Measurements from ENCODE around the gene RTN4R.
"Not testable (repeated sequence)": the region's sequence is repeated elsewhere in the genome, so short reads cannot be mapped to it uniquely, and the experiment has no call there.

Gene RTN4R

GRCh38 chr22:20286784-20287423, 18.8 kb upstream of the RTN4R start:
- not testable (repeated sequence) for DNase-seq (ENCODE audit: low spot score)

DNA sequence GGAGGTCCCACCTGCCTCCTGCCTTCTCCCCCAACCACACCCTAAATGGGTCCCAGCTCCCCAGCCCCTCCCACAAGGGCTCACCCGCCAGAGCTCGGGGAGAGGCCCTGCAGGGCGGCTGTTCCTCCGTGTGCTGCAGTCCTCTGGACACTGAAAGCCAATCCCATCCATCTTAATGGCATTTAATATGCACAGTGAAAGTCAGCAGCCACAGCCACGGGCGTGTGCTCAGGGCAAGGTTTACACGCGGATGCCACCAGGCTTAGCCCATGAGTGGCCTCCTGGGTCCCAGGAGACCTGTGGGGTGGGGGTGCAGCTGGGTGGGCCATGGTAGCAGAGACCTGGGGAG, 18.2 kb upstream of the RTN4R start:
- not testable (repeated sequence) for DNase-seq (ENCODE audit: low spot score)

- DNase-seq (ENCODE audit: low spot score), result peak; percentile 73
Observed at GRCh38 chr22:20285473-20286311, 17.6 kb upstream of the RTN4R start.

- no peak for DNase-seq (ENCODE audit: low spot score)
Observed at GRCh38 chr22:20284471-20285086, 16.5 kb upstream of the RTN4R start.

GRCh38 chr22:20283674-20284066, 15.6 kb upstream of the RTN4R start:
- DNase-seq (ENCODE audit: low spot score), result no peak

DNA sequence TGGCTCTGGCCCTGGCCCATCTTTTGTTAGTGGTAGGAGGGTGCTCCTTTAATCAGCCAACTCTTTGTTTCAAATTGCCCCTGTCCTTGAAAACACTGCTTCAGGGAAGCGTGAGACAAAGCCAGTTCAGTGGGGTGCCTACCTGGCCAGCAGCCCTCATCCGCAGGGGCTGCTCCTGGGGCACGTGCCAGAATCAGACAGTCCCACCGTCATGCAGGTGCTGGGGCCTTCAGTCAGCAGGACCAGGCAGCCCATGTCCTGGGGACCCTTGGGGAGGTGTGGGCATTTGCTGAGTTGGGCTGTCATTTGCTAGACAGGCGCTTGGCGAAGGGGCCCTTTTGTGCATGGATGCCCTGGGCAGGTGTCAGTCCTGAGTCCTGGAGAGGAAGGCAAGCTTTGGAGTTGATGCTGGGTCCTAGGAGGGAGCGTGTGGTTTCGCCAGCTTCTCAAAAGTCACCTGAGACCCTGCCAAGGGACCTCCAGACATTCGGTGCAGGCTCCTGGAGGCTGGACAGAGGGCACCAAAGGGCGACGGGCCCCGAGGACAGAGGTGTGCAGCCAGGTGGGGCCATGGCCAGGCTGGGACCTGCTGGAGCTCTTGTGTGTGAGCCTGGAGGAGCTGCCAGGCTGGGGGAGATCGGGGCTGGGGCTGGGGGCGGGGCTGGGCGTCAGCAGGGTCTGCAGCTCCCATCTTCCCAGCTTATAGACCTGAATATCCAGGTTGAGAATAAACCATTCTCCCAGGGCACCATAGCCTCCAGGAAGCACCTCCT, 15.0 kb upstream of the RTN4R start:
- DNase-seq (ENCODE audit: low spot score), result no peak

DNA sequence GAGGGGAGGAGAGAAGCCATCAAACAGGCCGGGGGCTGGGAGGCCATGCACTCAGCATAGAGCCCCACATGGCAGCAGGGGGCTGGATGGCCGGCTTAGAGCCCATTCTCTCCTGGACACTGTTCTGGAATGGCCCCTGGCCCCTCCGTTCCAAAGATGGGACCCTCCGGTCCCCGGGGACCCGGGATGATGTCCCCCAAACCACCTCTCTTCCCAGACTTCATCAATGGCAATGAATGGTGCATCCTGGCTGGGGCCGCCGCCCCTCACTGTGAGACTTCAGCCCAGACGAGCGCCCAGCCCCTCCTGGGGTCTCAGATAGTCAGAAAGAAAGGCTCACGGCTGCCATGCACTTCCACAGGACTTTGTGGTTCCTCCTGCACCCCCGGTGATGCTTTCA, 13.8 kb upstream of the RTN4R start:
- no peak for DNase-seq (ENCODE audit: low spot score)

DNA sequence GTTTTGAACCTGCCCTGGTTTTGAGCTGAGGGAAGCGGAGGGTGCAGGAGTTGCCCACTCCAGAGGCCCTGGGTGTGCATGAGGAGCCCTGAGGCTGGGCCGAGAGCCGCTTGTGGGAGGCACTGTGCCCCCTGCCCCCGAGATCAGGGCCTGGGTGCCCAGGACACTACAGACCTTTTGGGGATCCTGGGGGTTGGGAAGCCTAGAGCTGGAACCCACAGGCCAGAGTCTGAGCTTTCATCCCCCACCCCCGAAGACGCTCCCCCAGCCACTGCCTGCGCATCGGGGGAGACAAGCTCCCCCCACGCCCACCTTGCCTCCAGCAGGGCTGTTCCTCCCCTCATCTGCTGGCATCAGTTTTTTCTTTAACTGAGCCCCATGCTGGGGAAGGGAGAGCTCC, 13.4 kb upstream of the RTN4R start:
- DNase-seq (ENCODE audit: low spot score), result not testable (repeated sequence)

DNA sequence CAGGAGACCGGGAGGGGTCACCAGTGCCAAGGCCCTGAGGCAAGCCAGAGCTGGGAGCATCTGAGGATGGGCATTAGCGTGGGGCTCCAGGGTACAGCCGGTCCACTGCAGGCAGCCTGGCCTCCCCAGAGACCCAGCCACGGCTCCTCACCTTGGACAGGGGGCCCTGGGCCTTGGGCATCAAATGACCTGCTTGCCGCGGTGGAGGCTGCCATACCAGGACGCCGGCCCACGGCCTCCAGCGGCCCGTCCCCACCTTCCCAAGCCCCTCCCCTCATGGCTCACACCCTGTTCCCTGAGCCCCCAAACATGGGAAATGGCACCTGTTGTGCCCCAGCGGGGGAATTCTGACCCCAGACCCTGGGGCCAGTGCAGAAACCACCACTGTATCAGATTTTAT, 12.7 kb upstream of the RTN4R start:
- no peak for DNase-seq (ENCODE audit: low spot score)

DNA sequence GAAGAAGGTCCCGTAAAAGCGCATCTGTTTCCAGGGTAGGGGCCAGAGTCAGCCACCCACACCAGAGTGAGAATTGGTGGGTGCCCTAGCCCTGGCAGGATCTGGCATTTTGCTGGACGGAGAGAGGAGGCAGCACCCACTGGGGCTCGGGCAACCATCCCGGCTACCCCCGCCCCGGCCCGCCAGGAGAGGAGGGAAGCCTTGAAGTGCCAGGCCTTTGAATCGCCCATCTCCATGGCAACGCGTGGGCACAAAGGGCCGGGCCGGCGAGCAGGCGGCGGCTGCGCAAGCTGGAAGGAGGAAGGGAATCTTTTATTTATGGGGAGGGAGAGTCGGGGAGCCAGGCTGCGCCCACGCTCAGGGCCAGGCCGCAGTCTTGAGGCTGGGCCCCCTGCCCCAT, 12.0 kb upstream of the RTN4R start:
- DNase-seq (ENCODE audit: low spot score), result not testable (repeated sequence)

- no peak for DNase-seq (ENCODE audit: low spot score)
Observed at GRCh38 chr22:20279662-20280134, 11.6 kb upstream of the RTN4R start.

DNA sequence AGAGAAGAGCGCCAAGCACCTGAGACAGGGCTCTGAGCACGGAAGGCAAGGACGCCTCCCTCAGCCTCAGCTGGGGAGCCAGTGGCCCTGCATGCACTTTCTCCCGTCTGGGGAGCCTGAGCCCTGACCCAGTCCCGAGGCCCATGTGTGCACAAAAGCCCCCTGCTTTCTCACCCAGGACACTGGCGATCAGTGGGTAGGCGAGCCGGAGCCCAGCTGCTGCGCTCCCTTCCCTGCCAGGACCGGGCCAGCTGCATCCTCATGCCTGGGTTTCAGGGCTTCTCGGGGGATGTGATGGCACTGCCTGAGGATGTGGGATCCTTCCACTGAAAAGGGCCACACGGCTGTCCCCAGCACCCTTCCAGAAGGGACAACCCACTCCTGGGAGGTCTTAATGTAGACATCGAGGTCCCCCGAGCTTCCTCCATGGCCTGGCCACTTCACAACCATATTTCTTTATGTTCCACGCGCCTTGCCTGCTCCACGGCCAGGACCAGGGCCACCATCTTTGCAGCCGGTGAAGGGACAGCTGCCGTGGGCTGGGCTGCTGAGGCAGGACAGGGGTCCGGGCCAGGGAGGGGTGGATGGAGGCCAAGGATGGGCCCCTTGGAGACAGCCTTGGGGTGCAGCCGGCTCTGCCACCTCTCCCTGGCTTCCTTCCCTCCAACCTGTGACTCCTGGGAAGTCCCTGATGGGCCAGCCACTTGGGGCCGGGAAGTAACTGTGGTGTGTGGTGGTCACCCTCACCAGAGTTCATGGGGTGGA, 10.8 kb upstream of the RTN4R start:
- DNase-seq (ENCODE audit: low spot score), result not testable (repeated sequence)

- DNase-seq (ENCODE audit: low spot score), result not testable (repeated sequence)
Observed at GRCh38 chr22:20277936-20278635, 10.0 kb upstream of the RTN4R start.

- DNase-seq (ENCODE audit: low spot score), result no peak
Observed at GRCh38 chr22:20276468-20276867, 8.3 kb upstream of the RTN4R start.

GRCh38 chr22:20275836-20276235, 7.7 kb upstream of the RTN4R start:
- DNase-seq (ENCODE audit: low spot score), result no peak

GRCh38 chr22:20275325-20275724, 7.2 kb upstream of the RTN4R start:
- DNase-seq (ENCODE audit: low spot score), result not testable (repeated sequence)

- DNase-seq (ENCODE audit: low spot score), result not testable (repeated sequence)
Observed at GRCh38 chr22:20274374-20274773, 6.3 kb upstream of the RTN4R start.

DNA sequence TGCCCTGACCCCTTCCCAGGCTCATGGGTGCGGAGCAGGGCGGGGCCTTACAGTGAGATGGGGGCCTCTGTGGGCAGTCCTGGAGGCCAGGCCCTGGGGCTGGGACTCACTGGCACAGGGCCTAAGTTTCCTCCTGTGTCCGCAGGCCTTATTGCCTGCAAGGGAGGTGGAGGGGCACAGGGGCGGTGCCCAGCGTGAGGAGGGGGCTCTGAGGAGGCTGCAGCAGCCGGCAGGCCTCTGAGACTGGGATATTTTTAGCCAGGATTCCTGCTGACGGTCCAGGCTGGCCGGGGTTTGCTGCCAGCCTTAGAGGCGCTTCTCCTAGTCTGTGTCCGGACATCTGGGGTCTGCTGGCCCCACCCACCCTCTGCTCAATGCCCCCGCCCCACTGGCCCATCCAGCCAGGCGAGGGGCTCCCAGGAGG, 5.7 kb upstream of the RTN4R start:
- DNase-seq (ENCODE audit: low spot score), result no peak

DNA sequence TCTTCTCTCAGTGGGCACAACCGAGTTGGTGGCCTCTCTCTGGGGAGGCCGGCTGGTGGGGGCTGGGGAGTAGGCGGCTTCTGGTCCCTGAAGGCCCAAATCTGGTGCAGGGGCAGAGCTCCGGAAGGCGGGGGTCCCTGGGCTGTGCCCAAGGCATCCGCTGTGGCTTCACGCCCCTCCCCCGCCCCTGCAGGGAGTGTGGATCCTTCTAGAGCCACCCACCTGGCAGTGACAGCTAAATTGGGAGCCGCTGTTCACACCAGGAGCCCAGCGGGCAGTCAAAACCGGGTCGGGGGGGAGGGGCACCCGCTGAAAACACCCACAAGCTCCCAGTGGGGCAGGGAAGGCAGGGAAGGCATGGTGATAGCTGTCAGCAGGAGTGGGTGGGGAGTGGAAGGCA, 4.6 kb upstream of the RTN4R start:
- DNase-seq (ENCODE audit: low spot score), result no peak

GRCh38 chr22:20272174-20272573, 4.1 kb upstream of the RTN4R start:
- DNase-seq (ENCODE audit: low spot score), result no peak

Measured in CD4-positive, alpha-beta T cell treated with Interleukin-6 at 100 ng/mL for 8 hours (primary cell).